Pons (tissue), 1 donor: ENCODE results near the gene NFIB.

Experiments used
- DNase-seq: peaks from one replicate; pipeline ENCODE4 v3.0.0-alpha.2; 2016; ENCODE audit warnings: low spot score

The NFIB gene

DNA sequence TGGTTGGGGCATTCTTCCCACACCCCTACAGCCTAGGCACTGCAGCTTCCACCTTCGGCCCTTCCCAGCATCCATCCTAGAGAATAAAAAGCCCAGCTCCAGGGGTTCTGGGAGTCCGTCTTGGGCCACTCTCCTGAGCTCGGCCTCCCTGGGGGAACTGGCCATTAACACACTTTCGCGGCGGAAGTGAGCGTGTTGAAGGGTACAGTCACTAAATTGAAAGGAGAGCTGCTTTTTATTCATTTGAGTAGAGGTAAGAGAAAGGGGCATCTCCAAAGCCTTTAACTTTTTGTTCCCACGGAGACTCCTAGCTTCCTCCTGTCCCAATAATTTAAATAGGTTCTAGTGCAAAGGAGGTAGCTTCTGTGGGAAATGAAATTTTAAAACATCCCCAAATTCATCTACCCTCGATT lies 31.0 kb upstream of the NFIB start:
- DNase-seq, result peak; percentile 40

DNA sequence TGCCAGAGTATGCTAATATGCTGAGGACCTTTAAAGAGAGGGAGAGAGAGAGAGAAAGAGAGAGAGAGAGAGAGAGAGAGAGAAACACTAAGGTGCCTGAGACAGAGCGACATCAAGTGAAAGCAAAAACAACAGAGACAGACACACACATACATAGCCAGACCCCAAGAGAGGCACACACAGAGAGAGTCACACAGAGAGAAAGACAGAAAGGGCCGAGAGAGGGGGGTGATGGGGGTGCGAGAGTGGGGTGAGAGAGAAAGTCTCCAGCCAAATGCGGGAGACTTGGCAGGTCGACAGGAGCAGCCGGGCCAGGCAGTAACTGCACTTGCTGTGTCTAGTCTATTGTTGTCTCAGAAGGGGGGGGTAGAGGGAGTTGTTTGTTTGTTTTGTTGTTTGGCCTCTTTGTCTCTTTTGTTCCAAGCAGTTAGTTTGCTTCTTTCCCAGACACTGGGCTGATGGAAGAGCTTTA lies 30.1 kb upstream of the NFIB start:
- DNase-seq, result peak; percentile 98

- no peak for DNase-seq
Measured at GRCh38 chr9:14343261-14344031, 29.5 kb upstream of the NFIB start.

GRCh38 chr9:14342736-14343135 lies 28.8 kb upstream of the NFIB start:
- DNase-seq, result no peak

- no peak for DNase-seq
Measured at GRCh38 chr9:14341437-14342122, 27.6 kb upstream of the NFIB start.

DNA sequence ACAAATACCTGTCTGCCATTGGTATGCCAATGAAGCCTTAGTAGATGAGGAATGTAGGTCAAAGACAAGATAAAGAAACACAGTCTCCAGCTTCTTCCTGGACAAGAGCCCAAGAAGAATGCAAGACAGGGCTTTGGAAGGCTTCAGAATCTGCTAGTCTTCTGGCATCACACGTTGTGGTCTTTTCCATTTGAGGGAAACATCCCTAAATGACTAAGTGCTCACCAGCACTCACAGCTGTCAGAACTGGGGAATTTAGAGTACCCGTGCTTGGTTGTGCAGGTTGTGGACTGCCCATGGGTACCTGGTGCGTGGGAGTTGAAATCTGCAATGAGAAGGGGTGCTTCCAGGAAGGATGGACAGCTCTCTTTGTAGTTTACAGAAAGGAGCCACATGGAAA lies 27.1 kb upstream of the NFIB start:
- no peak for DNase-seq

DNA sequence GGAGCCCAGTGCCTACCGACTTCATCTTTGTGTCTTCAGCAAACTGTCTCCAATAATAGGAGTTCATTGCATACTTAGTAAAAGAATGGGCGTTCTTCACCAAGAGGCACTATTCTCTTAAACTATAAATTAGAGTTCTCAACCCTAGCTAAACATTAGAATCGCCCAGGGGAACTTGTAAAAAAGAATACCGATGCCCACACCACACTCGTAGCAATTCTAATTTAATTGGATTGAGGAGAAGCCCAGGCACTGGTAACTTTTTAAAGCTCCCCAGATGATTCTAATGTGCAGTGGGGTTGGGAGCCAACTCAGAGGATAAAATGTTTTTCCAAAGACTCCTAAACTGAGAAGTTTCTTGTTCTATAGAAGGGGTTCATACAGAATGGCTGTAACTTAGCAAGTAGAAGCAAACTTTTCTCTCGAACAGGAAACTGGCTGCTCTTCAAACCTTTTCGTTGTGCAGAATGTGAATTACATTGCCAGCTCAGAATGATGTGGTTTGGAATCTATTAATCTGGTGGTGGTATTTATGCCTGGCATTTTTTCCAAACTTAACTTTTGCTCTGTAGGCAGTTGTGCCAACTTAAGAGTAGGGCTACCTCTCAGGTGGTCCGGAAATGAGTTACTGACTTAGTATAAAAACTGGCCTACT lies 26.4 kb upstream of the NFIB start:
- DNase-seq, result no peak

GRCh38 chr9:14339746-14340145 lies 25.8 kb upstream of the NFIB start:
- no peak for DNase-seq

- DNase-seq, result no peak
Measured at GRCh38 chr9:14337615-14338014, 23.7 kb upstream of the NFIB start.

DNA sequence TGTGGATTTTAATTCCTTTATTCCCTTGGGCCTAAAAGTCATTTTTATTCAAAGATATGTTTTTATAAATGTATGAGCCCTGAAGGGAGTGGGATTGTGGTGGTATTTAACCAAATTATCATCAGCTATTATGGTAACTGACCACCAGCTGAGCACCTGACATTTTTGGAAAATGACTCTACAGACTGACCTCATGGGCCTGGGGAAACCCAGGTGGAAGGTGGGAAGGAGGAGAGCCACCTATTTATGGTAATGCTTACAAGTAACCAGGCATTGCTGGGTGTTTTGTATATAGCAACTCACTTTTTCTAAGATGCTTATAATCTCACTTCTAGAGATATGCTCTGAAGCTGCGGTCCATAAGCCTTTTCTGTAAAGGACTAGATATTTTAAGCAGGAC lies 22.3 kb upstream of the NFIB start:
- no peak for DNase-seq

GRCh38 chr9:14331120-14331519 lies 17.2 kb upstream of the NFIB start:
- no peak for DNase-seq

GRCh38 chr9:14327036-14327435 lies 13.1 kb upstream of the NFIB start:
- DNase-seq, result no peak

DNA sequence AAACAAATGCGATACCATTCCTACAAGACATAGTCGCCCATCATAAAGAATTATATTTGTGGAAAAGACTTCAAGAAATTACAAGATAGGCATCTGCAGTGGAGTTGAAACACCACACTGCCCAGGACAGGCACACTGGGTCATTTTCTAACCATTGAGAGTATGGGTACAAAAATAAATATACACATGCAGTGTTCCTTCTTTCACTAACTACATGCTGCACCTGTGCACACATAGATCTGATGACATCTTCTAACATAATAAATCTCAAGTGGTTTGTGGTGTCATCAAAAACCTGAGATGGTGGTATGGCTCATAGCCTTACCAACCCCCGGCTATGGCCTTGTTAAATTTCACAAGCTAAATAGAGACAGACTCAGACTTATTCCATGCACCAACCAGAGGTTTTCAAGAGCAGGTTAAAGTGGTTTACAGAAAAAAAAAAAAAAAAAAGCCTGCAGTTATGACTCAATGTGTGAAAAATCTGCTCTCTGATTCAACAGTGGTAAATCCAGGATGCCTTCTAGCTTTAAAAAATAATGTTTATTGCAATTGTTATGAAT lies 12.4 kb upstream of the NFIB start:
- peak; percentile 22 for DNase-seq

DNA sequence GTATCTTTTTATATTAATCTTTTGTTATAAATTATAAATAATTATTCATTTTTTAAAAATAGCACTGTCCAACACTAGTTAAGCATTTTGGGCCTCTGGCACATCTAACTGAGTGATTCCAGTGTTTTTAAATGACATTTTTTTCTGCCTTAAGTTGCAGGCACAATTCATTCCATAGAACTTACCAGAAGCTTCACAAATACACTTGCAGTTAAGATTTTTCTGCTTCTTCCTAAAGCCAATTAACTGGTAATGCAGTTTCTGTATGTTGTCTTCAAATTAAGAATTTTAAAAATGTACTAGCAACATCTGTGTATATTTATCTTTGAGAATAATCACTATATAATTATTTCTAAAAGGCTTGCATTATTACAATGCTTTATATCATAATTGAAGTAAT lies 11.2 kb upstream of the NFIB start:
- DNase-seq, result no peak

DNA sequence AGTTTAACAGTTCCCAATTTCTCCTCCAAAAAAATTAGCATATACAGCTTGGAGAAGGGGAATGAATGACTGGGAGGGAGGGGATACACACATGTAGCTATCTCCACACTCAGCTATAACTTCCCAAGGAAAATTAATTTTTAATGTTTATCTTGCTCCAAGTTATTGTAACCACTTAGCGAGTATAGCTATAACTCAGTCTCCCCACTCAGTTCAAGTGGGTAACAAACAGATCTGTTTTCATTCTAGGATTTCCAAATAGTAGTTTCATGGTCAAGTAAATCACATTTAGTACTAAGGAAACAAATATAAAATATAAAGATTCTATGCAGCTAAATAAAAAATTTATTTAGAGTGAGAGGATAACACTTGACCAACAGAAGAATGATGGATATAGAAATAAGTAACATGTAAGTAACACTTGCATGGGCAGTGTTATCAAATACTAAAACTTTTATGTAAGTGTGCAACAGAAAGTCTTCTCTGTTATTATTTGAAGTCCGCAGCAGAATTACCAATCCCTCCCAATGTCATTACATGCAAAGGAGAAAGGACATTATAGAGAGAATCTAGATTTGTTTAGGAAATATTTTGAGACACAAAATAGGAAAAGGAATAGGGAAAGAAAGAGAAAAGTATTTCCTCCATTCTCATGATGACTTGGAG lies 10.2 kb upstream of the NFIB start:
- peak; percentile 15 for DNase-seq

DNA sequence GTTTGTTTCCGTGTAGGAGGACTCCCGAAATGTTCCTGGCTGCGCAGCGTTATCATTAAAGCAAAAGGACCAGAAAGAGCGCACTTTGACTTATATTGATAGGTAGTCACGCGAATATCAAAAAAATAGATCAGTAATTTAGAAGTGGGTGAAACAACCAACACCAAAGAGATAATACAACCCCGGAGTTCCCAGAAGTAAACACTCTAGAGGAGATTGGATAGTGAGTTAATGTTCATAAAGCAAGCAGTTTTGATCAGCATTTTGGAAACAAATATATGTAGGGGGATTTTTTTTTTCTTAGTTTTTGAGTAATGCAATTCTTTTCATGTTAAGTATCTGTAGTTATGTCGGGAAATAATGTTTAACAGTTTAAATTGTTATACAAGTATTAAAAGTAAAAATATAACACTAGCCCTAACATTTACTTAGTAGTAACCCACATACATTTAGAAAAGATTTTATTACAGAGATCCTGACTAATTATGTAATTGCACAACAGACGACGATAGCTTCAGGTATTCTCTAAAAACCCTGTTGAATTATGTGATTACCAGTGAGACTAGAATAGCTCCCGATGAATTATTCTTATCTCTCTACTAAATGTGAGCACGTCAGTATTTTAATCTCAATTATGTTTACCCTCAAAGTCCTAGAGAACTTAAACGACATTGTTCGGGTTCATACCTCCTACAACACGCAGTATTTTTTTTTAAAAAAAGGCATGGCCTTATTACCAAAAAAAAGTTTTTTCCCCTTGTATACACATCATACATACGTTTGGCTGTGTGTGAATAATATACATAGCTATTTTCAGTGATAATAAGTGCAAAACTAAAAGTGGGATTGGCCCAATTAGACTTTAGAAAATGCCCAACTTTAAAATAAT lies 9.4 kb upstream of the NFIB start:
- DNase-seq, result peak; percentile 61

DNA sequence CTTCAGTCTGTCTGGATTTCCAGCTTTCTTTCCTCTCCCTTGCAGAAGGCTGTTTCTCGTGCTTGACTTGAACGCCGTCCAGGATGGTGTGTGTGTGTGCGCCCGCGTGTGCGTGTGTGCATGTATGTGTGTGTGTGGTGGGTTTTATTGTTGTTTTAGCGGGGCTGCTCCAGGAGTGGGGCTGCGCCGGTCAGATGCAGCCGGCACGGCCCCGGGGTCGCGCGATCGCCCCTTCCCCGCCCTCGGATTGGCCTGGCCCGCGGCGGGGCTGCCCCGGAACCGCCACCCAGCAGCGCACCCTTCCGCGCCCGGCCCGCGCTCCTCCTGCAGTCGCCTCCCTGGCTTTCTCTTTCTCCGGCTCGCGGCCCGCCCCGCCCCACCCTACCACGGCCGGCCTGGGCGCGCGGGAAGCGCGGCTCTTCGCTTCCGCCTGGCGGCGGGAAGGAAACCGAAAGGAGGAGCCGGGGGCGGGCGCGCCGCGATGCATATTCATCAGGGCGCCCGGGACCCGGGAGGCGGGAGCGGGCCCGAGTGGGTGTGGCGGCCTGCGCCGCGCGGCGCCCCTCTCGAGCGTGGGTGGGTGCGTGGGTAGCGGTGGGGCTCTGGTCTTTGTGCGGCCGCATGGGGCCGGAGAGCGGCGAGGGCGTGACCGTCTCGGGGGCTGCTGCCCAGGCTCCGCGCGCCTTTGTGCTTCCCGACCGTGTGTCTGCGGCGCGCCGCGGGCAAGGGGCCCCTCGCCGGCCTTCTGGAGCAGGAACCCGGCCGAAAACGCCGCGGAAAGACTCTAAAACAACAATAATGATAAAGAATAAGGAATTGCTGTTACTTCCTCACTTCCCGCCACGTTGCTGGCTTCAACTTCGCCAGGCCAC lies 8.5 kb upstream of the NFIB start:
- peak; percentile 92 for DNase-seq

- DNase-seq, result peak; percentile 63
Measured at GRCh38 chr9:14321517-14322130, 7.7 kb upstream of the NFIB start.
